ENCODE data around the gene WIPI1. TPM values are rescaled to one million over a fixed set of nuclear protein-coding genes. Genes with fewer than 3 reads are reported as not detected.

WIPI1 gene
- total and polyA plus RNA-seq, 2 of the 13 experiments (the other 11 are each of a cell fraction or from before 2014, with no cell fraction given), result 29.4 to 141 TPM

DNA sequence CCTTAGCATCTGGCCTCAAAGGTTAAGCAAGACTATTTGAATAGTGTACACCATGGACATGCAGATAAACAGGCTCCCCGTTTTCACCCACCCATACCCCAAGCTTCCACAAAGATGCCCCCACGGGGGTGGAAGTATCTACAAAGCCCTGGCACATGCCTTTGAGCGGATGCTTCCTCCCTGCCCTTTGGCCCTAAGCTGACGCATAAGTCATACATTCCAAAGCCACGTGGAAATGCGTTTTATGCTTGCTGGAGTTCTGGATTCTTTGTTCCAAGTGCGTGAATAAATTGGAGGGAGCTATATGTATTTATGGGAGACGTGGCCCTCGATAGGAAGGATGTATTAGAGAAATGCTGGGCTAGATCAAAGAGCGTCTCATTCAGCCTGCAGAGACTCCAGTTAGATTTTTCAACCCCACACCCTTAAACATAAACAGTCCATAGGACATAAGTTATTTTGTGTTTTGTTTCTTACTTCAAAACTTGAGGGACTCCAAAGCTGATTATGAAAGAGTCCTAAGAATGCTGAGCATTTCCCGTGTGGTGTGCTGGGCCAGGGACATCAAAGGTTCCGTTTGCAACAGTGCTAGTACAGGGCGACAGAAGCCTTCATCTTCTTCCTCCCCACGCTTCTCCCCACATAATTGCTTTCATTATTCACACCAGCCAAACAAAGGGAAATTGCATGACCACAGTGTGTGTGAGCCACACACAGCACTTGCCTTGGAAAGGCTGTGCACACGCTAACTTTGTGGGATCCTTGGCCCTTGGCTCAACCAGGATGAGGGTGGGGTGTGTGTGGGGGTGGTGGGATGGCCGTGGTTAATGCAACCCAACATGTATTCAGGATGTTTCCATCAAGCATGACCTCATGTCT lies 73.6 kb downstream of the WIPI1 start (continued):
- TF ChIP-seq, protein P1, sequence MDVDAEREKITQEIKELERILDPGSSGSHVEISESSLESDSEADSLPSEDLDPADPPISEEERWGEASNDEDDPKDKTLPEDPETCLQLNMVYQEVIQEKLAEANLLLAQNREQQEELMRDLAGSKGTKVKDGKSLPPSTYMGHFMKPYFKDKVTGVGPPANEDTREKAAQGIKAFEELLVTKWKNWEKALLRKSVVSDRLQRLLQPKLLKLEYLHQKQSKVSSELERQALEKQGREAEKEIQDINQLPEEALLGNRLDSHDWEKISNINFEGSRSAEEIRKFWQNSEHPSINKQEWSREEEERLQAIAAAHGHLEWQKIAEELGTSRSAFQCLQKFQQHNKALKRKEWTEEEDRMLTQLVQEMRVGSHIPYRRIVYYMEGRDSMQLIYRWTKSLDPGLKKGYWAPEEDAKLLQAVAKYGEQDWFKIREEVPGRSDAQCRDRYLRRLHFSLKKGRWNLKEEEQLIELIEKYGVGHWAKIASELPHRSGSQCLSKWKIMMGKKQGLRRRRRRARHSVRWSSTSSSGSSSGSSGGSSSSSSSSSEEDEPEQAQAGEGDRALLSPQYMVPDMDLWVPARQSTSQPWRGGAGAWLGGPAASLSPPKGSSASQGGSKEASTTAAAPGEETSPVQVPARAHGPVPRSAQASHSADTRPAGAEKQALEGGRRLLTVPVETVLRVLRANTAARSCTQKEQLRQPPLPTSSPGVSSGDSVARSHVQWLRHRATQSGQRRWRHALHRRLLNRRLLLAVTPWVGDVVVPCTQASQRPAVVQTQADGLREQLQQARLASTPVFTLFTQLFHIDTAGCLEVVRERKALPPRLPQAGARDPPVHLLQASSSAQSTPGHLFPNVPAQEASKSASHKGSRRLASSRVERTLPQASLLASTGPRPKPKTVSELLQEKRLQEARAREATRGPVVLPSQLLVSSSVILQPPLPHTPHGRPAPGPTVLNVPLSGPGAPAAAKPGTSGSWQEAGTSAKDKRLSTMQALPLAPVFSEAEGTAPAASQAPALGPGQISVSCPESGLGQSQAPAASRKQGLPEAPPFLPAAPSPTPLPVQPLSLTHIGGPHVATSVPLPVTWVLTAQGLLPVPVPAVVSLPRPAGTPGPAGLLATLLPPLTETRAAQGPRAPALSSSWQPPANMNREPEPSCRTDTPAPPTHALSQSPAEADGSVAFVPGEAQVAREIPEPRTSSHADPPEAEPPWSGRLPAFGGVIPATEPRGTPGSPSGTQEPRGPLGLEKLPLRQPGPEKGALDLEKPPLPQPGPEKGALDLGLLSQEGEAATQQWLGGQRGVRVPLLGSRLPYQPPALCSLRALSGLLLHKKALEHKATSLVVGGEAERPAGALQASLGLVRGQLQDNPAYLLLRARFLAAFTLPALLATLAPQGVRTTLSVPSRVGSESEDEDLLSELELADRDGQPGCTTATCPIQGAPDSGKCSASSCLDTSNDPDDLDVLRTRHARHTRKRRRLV (CRISPR knock-in tag; IDR thresholded peaks at IDR 0.05), result no peak
- TF ChIP-seq HMG20A (CRISPR knock-in tag; IDR thresholded peaks at IDR 0.05; ENCODE audit: borderline replicate concordance) (peak; percentile 86), NFE2L1 (CRISPR knock-in tag; IDR thresholded peaks at IDR 0.05; ENCODE audit: borderline replicate concordance) (no peak), ZNF205 (CRISPR knock-in tag; IDR thresholded peaks at IDR 0.05) (peak; percentile 81; the same call in 1 of the 2 replicates), ZMYM2 (CRISPR knock-in tag; IDR thresholded peaks at IDR 0.05) (peak; percentile 93), SAP130 (CRISPR knock-in tag; IDR thresholded peaks at IDR 0.05; ENCODE audit: low read depth) (peak; percentile 77), ZSCAN22 (CRISPR knock-in tag; IDR thresholded peaks at IDR 0.05) (no peak; the same call in 1 of the 2 replicates), MAFF (IDR thresholded peaks at IDR 0.05; ENCODE audit: low read depth, low read length) (peak; percentile 36; the same call in 1 of the 2 replicates), MIXL1 (CRISPR knock-in tag; IDR thresholded peaks at IDR 0.05) (peak; percentile 82), ZNF143 (CRISPR knock-in tag; IDR thresholded peaks at IDR 0.05) (no peak), MLLT10 (CRISPR knock-in tag; IDR thresholded peaks at IDR 0.05) (no peak), ZNF20 (CRISPR knock-in tag; IDR thresholded peaks at IDR 0.05) (no peak), NFYB (CRISPR knock-in tag; IDR thresholded peaks at IDR 0.05) (no peak), HNRNPK (IDR thresholded peaks at IDR 0.05; ENCODE audit: low read depth, low read length, poor library complexity, severe bottlenecking) (no peak), SRY (CRISPR knock-in tag; IDR thresholded peaks at IDR 0.05) (0 out of 2 replicates have a peak, but pooled peaks have one; percentile 34), ZNF546 (CRISPR knock-in tag; conservative IDR thresholded peaks at IDR 0.05) (peak; percentile 55; the same call in 1 of the 2 replicates)
- TF ChIP-seq, protein P2, sequence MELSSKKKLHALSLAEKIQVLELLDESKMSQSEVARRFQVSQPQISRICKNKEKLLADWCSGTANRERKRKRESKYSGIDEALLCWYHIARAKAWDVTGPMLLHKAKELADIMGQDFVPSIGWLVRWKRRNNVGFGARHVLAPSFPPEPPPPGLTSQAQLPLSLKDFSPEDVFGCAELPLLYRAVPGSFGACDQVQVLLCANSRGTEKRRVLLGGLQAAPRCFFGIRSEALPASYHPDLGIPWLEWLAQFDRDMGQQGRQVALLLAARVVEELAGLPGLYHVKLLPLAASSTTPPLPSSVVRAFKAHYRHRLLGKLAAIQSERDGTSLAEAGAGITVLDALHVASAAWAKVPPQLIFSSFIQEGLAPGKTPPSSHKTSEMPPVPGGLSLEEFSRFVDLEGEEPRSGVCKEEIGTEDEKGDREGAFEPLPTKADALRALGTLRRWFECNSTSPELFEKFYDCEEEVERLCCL (CRISPR knock-in tag; IDR thresholded peaks at IDR 0.05; ENCODE audit: borderline replicate concordance), result peak; percentile 90; the same call in 1 of the 2 replicates
- TF ChIP-seq, protein P3, sequence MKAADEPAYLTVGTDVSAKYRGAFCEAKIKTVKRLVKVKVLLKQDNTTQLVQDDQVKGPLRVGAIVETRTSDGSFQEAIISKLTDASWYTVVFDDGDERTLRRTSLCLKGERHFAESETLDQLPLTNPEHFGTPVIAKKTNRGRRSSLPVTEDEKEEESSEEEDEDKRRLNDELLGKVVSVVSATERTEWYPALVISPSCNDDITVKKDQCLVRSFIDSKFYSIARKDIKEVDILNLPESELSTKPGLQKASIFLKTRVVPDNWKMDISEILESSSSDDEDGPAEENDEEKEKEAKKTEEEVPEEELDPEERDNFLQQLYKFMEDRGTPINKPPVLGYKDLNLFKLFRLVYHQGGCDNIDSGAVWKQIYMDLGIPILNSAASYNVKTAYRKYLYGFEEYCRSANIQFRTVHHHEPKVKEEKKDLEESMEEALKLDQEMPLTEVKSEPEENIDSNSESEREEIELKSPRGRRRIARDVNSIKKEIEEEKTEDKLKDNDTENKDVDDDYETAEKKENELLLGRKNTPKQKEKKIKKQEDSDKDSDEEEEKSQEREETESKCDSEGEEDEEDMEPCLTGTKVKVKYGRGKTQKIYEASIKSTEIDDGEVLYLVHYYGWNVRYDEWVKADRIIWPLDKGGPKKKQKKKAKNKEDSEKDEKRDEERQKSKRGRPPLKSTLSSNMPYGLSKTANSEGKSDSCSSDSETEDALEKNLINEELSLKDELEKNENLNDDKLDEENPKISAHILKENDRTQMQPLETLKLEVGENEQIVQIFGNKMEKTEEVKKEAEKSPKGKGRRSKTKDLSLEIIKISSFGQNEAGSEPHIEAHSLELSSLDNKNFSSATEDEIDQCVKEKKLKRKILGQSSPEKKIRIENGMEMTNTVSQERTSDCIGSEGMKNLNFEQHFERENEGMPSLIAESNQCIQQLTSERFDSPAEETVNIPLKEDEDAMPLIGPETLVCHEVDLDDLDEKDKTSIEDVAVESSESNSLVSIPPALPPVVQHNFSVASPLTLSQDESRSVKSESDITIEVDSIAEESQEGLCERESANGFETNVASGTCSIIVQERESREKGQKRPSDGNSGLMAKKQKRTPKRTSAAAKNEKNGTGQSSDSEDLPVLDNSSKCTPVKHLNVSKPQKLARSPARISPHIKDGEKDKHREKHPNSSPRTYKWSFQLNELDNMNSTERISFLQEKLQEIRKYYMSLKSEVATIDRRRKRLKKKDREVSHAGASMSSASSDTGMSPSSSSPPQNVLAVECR (CRISPR knock-in tag; IDR thresholded peaks at IDR 0.05; ENCODE audit: borderline replicate concordance), result peak; percentile 72; the same call in 1 of the 2 replicates

Measured in HepG2 (cell line).